MM.1S (cell line): ENCODE measurements around the gene MYADML2.

Source experiments
- EZH2 ChIP-seq: fragments of 300-600 bp; sonication (generic); optimal IDR thresholded peaks from 2 replicates; pipeline ENCODE3; 2017; ENCODE audit warnings: low read depth, mild to moderate bottlenecking, antibody characterized with exemption, low read length, mixed read lengths
- EZH2phosphoT487 ChIP-seq: fragments of 300-600 bp; sonication (generic); IDR thresholded peaks from 2 replicates; pipeline ENCODE4 v1.6.1; 2018; ENCODE audit warnings: antibody characterized with exemption, low read length
- TF ChIP-seq, protein P1 (sequence below): fragments of 300-600 bp; sonication (generic); IDR thresholded peaks from 2 replicates; pipeline ENCODE4 v1.5.1; 2016; ENCODE audit warnings: antibody characterized with exemption, low read length, mixed read lengths

DNA sequence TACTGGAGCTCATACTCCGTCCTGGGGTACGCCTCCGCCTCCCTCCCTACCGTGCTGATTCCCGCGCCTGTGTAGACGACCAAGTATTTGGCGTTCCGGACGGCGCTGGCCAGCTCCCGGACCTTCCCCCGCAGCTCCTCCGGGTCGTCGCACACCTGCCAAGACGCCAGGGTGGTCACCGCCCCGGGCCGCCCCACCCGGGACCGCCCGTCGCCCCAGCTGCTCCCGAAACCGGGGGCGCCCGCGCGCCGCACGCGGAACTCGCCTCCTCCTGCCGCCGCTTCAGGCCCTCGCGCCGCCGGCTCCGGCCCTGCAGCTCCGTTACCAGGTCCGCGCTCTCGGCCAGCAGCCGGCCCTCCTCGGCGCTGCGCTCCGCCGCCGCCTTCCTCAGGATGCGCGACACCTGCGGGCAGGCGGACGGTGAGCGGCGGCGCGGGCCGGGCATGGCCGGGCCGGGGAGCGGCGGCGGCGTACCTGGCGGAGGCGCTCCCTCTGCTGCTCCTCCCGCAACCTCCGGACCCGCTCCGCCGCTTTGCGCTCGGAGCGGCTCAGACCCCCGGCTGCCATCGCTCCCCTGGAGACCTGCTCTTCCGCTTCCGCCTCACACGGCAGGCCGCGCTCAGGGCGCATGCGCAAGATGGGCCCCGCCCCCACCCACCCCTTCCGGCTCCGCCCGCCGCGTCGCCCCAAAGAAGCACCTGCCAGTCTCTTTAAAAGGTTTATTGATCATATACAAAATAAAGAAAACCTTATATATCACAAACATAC lies 29.3 kb downstream of the MYADML2 start, which contains the start of gene SIRT7:
- TF ChIP-seq, protein P1, sequence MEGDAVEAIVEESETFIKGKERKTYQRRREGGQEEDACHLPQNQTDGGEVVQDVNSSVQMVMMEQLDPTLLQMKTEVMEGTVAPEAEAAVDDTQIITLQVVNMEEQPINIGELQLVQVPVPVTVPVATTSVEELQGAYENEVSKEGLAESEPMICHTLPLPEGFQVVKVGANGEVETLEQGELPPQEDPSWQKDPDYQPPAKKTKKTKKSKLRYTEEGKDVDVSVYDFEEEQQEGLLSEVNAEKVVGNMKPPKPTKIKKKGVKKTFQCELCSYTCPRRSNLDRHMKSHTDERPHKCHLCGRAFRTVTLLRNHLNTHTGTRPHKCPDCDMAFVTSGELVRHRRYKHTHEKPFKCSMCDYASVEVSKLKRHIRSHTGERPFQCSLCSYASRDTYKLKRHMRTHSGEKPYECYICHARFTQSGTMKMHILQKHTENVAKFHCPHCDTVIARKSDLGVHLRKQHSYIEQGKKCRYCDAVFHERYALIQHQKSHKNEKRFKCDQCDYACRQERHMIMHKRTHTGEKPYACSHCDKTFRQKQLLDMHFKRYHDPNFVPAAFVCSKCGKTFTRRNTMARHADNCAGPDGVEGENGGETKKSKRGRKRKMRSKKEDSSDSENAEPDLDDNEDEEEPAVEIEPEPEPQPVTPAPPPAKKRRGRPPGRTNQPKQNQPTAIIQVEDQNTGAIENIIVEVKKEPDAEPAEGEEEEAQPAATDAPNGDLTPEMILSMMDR = no peak
- no peak for TF ChIP-seq EZH2
- no peak for TF ChIP-seq EZH2phosphoT487
